ENCODE data around the gene EDA.
"Not testable (repeated sequence)": the region's sequence is repeated elsewhere in the genome, so short reads cannot be mapped to it uniquely, and the experiment has no call there.

The EDA gene

DNA sequence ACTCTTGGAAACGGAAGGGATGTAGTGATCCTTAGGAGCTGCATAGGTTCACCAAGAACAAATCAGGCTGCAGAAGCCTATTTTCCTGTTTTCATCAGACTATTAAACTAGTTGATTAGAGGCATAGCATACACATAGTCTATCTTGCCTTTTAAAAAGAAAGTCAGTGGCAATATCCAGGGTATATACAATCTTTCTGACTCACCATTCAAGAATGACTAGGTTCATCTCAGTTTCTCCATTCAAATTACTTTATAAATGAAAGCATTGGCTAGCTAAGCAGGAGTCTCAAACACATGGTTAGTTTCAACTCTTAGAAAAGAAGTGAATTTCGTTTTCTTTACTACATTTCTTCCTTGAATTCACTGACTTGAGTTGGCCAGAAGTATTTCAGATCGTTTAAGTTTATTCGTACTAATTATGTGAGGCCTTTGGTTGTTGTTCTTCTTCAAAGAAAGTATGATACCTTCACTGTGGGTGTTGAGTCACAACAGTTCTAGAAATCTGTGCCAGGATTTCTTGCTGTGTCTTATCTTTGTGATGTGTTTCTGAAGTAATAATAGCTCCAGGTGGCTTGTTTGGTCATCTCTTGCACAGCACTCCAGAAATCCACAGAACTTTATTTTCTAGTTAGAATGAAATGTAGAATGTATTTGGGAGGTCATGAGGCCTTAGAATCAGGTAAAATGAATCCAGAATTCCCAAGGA, 345.6 kb downstream of the EDA start:
- DNase-seq = no peak

DNA sequence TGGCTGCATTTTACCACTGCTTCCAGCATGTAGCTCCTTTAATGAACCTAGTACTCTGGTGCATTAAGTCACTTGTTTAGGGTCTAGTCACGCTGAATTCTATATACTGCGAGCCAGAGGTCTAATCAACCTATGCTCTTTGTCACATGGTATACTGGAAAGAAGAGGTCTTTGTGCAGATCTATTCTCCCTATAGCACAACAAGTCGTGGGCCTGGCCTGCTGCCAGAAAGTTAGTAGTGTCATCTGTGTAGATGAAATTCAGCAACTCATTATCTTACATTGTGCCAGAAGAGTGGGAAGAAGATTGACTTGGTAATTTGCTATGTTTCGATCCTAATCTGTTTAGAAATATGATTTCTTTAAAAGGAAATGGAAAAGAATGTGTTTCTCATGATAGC, 353.0 kb downstream of the EDA start:
- DNase-seq = peak; percentile 70 to 87

DNA sequence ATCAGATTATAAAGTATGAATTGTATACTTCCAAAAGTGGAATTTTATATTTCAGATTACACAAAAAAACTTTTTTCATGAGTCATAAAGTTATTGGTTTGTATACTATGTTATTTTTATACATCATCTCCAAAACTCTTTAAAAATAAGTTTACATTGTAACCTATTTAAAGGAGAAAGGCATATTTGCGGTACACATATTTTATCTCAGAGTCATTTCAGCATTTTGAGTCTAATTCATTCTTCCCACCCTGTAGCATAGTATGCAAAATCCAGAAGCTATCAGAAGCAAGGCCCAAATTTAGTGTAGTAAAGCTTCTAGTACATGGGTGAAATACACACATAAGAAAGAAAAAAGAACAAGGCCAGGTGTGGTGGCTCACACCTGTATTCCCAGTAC, 353.5 kb downstream of the EDA start:
- no peak for DNase-seq

DNA sequence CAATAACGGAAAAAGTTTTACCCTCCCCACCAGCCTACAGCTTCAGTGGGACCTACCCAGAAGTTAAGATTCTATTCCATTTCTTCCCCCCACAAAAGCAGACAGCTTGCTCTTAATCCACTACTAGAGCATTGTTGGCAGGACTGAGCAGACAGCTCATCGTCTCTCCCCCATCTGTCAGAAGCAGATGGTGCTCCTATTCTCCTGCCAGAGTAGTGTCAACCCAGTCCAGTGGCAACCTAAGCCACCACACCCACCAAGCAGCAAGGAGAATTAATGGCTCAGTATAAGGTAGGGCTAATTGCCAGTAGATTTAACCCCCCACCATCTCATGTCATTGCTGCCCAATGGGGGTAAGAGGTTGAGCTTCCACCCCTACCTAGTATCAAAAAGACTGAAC, 371.8 kb downstream of the EDA start:
- peak; percentile 73 to 94 for DNase-seq

DNA sequence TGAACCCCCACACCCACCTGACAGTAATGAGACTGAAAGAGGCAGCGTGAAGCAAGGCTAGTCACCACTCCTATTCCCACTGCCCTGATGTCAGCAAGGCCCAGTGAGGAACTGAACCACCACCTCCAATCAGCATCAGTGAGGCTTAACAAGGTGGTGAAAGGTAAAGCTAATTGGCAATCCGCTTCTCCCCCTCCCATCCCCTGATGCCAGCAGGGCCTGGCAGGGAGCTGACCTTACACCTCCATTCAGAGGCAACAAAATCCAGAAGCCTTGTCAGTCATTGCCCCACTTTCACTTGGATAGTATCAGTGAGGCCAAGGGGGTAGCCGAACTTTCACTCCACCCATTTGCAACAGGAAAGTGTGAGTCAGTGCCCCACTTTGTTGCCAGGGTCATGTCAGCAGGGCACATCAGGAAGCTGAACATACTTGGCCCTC, 373.1 kb downstream of the EDA start:
- DNase-seq = peak in 1 of 2 experiments; percentile 9

DNA sequence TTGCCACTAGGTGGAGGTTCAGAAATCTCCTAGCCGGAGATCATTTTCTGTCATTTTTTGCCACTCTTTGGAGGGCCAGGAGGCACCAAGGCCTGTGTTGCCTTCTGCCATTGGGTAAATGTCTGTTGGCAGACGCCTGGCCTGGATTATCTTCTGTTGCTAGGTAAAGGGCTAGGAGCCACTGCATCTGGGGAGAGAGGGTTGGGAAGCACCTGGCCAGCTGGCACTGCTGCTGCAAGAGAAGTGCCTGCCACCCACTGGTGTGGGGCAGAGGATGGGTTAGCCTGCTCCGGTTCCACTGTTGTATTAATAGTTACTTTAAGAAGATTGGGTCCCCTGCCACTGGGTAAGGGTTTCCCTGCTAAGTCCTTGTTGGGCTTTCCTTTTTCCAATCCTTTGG, 375.8 kb downstream of the EDA start:
- peak in 1 of 2 experiments; percentile 42 for DNase-seq

DNA sequence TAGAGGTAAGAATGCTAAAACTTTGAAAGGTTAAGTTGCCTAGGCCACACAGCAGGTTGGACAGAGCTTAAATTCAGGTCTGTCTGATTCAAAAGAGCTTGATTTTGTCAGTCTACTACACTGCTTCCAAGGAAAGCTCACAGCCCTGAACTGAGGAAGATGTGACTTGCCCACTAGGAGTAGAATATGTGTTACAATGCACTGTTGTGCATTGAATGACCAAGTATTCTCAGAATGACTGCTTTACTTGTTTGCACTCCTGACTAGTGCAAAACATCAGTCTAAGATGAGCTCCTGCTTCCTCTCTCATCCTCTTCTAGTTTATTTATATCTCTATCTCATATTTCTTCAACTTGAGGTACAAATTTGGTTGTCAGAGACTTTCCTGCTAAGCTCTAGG, 377.6 kb downstream of the EDA start:
- DNase-seq = no peak

DNA sequence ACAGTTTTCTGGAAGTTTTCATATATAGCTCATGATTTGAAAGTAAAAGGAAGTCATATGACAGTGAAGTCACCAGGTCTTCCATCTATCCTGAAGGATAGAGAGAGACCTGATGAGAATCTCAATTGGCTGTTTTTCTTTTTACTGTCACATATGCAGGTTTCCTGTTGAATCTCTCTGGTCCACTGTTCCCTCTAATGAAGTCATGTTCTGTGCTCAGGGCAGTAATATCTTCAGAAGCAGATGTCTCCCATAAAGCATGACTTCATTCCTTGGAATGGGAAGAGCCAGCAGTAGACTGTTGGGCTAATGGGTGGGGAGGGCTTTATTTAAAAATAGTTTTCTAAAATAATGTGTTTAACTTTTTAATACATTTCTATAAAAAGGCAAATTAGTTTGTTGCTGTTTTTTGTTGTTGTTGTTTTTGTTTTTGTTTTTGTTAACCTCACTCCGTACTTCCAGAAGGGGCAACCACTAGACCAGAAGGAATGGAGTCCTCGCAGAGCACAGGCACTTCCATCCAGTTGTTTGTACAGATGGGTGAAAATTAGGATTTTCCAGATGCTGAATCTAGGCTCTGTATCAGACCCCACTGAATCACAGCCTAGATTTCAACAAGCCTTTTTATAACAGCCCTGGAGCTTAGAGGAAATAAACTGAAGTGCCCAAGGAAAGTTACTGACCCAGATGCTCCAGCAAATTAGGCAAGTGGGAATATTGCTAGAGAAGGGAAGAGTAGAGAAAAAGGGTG, 379.6 kb downstream of the EDA start:
- DNase-seq = peak in 1 of 2 experiments; percentile 39

DNA sequence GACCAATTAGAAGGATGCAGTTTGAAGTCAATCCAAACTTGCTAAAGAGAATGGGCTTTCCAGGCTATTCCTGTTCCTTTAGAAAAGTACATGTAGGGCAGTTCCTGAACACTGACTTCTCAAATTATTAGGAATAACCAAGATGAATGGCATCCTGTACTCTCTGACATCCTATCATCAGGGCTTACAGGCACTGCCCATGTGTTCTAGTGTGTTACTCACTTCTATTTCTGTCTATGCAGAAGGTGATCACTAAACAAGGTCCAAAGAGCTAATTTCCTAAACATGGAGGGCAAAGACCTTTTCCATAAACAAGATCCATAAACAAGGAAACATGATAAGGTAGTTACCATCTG, 380.2 kb downstream of the EDA start:
- no peak for DNase-seq

DNA sequence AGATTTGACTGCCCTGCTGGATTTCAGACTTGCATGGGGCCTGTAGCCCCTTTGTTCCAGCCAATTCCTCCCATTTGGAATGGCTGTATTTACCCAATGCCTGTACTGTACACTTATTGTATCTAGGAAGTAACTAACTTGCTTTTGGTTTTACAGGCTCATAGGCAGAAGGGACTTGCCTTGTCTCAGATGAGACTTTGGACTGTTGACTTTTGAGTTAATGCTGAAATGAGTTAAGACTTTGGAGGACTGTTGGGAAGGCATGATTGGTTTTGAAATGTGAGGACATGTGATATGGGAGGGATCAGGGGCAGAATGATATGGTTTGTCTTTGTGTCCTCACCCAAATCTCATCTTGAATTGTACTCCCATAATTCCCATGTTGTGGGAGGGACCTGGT, 382.4 kb downstream of the EDA start:
- DNase-seq = not testable (repeated sequence)

DNA sequence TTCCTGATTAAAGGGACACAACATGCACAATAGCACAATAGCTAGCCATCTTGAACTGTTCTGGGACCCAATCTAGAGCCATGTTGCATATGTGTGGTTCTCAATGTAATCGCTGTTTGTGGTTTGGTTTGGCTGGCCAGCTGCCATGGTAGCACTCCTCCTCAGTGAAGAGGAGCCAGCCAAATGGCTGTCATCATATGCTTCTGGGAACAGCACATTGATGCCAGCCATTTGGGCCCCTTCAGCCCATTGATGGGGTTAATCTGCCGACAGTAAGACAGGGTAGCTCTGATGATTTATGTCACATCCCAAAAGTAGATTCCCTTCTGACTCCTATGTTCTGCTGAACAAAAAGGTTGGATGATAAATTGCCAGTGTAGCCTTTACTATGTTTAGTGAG, 385.4 kb downstream of the EDA start:
- DNase-seq = peak; percentile 28 to 91

DNA sequence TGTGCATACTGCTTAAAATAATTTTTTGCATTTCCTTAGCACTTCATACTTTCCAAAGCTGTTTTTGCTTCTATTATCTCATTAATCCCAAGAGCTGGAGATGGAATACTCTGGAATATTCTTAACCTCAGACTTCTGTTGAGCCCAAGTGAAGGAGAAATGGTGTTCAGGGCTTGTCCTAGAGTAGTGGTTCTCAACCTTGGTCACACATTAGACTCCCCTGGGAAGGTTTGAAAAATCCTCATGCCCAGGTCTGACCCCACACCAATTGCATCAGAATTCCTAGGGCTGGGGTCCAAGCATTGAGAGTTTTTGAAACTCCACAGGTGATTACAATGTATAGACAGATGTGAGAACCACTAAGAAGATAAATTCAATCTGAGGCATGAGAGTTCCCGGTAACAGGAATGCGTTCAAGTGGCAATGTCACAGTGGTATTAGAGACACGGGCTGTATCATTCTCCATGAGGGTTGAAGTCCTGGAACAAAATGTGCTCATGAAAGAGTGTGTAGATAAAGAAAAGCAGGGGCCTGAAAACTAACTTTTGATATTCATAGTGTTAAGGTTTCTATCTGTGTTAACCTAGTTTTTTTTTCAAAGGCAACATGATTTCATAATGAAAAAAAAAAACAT, 385.9 kb downstream of the EDA start:
- DNase-seq = no peak

DNA sequence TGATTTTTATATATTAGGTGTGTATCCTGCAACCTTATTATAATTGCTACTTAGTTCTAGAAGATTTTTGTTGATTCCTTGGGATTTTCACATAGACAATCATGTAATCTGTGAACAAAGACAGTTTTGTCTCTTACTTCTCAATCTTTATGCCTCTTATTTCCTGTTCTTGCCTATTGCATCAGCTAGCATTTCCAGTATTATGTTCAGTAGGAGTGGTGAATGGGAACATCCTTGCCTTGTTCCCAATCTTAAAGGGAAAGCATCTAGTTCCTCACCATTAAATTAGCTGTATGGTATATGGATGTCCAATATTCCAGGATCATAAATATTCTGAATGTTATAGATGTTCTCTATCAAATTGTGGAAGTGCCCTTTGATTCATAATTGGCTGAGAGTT, 392.0 kb downstream of the EDA start:
- DNase-seq = no peak

DNA sequence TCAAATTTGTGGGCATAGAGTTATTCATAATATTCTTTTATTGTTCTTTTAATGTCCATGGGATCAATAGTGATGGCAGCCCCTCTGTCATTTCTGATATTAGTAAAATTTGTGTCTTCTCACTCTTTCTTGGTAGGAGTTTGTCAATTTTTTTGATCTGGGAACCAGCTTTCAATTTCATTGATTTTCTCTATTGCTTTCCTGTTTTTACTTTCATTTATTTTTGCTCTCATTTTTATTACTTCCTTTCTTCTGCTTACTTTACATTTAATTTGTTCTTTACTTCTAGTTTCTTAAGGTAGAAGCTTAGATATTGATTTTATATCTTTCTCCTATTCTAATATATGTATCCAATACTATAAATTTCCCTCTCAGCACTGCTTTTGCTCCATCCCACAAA, 393.1 kb downstream of the EDA start:
- DNase-seq = no peak

DNA sequence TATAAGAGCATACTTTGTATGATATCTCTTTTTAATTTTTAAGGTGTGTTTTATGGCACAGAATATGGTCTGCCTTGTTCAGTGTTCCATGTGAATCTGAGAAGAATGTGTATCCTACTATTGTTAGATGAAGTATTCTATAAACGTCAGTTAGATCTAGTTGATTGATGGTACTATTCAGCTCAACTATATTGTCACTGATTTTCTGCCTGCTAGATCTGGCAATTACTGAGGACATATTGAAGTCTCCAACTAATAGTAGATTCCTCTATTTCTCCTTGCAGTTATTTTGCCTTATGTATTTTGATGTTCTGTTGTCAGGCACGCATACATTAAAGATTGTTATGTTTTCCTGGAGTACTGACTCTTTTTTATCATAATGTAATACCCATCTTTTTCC, 394.1 kb downstream of the EDA start:
- no peak for DNase-seq

DNA sequence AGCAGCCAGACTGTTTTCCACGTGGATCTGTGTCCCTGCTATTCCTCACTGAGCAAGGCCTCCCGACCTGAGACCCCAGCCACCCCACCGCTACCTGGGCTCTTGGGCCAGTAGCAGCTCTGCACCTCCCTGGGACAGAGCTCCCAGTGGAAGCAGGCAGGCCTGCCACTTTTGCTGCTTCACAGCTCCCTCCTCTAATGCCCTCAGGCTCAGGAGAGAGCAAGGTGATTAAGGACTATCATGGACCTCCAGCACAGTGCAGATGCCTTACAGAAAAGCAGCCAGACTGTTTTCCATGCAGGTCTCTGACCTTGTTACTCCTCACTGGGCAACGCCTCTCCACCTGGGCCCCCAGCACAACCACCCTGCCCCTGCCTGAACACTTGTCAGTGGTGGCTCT, 396.8 kb downstream of the EDA start:
- no peak for DNase-seq

DNA sequence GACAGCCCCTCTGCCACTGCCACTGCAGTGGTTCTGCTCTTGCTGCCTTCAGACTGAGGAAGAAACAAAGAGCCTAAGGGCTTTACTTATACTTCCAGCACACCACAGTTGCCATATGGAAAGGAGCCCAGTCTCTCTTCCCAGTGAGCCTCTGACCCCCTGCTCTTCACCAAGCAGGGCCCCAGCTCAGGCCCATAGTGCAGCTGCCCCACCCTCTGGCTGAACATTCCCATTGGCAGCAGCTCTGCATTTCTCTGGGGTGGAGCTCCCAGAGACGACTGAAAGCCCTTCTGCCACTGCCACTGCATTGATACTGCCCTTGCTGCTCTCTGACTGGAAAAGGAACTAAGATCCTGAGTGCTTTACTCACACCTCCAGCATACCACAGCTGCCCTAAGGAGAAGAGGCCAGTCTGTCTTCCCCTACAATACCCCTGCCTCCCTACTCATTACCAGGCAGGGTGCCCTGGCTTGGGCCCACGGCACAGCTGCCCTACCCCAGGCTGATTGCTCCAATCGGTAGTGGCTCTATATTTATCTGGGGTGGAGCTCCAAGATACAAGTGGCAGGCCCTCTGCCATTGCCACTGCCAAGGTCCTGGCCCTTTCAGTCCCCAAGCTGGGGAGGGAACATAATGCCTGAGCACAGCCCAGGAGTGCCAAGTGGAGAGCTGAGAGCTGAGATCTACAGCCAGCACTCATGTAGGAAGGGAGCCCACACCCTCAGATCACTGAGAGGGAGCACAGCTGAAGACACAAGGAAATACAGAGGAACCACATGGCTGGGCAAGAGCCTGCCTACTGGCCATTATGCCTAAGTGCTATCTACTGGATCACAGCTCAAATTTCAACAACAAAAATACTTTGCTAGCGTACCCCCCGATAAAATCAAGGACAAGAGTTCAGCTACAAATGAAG, 397.8 kb downstream of the EDA start:
- DNase-seq = peak; percentile 56 to 90

DNA sequence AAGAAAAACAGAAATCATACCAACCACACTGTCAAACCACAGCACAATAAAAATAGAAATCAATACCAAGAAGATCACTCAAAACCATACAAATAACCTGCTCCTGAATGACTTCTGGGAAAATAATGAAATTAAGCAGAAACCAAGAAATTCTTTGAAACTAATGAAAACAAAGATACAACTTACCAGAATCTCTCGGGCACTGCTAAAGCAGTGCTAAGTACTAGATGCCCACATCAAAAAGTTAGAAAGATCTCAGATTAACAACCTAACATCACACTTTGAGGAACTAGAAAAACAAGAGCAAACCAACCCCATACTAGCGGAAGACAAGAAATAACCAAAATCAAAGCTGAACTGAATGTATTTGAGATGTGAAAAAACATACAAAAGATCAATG, 400.6 kb downstream of the EDA start:
- DNase-seq = no peak

DNA sequence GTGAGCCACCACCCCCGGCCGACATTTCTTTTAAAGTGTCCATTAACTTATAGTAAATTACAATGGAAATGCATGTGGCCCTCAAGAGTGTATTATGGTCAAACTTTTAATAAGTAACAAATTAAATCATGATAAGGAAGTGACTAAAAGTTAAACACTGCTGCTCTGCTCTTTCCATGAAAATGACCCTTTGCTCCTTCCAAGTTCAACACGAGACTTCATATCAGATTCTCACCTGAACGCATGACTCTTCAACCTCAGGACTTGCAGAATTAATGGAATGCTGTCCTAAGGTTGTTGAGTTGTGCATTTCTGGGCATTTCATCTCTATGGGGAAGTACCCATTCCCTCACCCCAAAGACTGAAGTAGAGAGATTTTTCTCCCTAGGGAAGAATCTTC, 406.7 kb downstream of the EDA start:
- DNase-seq = no peak

DNA sequence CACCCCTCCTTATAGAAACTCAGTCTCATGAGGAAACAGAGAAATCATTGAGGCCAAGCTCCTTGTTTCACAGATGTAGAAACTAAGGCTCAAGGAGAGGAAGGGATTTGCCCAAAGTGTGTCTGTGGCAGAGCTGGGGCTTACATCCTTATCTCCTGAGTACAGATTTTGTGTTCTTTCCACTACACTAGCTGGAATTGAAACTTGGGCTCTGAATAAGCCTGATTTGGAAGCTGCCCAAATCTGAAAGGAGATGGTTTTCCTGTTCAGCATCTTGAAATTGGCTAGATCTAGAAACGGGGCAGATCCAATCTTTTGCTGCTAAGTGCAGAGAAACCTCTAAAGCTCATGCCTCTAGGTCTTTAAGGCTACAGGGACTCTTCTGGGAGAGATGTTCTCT, 409.6 kb downstream of the EDA start:
- peak in 1 of 2 experiments; percentile 49 for DNase-seq

DNA sequence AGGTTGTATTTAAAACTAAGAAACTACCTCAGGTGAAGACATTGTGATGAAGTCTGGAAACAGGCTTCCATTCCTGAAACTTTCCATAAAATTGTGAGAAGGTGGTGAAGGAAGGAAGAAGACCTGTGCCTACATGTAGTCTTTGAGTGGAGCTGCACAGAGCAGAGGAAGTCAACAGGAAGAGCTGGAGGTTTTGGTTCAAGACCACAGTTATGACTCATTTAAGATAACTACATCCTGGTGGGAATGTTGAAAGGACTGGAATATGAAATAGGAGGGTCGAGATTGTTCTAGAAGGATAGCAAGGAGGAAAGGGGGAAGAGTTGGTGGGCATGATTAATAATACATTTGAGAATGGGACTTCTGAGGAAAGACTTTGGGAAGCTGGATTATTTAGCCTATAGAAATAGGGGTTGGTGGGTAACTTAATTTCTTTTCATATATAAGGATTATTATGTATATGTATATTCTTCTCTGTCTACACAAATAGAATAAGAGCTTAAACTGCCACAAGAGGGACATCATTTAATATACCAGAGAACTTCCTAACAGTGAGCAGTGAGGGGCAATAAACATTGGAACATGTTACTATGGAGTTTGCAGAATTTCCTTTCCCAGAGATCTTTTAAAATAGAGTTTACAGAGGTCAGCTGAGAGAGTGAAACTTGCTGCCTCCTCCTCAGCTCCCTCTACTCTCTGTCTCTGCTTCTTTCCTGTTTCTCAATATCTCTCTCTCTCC, 410.4 kb downstream of the EDA start:
- DNase-seq = no peak

DNA sequence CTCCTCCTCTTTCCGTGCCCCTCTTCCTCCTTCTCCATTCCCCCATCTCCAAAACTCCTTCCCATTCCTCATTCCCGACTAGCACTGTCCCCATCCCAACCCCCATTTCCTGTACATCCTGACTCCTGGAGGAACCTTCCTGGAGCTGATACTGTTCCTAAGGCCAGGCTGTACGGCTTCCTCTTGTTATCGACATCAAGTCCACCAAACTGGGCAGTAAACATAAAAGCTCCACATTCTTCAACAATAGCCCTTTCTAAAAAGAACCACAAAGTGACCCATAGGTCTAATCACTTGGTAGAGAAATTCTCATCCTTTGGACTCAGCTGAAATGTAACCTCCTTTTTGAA, 410.9 kb downstream of the EDA start:
- DNase-seq = no peak

All from NCI-H446 (cell line).